SK-N-MC (cell line): ENCODE data around the gene RNF125.

Source experiments
- EZH2 ChIP-seq: fragments of 200-600 bp; sonication (generic); IDR thresholded peaks from one replicate; pipeline ENCODE4 v1.6.1; 2017; ENCODE audit warnings: antibody characterized with exemption
- FOXP2 ChIP-seq: optimal IDR thresholded peaks from 2 replicates; pipeline ENCODE3; 2011; ENCODE audit warnings: mild to moderate bottlenecking, moderate library complexity; ENCODE audit not compliant: insufficient read depth; ENCODE audit errors: extremely low read length, control extremely low read depth
- POLR2AphosphoS5 ChIP-seq: IDR thresholded peaks from 2 replicates; pipeline ENCODE4 v1.6.1; 2012; ENCODE audit warnings: mild to moderate bottlenecking, low read depth, low read length, borderline replicate concordance

GRCh38 chr18:32049393-32050171 is 31.0 kb downstream of the RNF125 start:
- TF ChIP-seq EZH2 (no peak), POLR2AphosphoS5 (no peak), FOXP2 (no peak)
